ENCODE results near the gene HBB.
"Not testable (repeated sequence)": the region's sequence is repeated elsewhere in the genome, so short reads cannot be mapped to it uniquely, and the experiment has no call there.

HBB gene
- total RNA-seq = 0 to 0.13 (median 0.06) reads per million in 9 experiments

GRCh38 chr11:5226732-5227310 lies at the start of gene HBB:
HBB (minus strand) TSS chr11:5227071; CDS start chr11:5227021, 50 bp downstream.
- no peak for ATAC-seq (replicated peaks)
- Mint-ChIP-seq H3K4me3 (no peak within 1 kb of the TSS), H3K27ac (no peak within 1 kb of the TSS), H3K4me1 (ENCODE audit: low read depth in 2 of 2) (no peaks in the 10 kb centered on the region), H3K27me3 (no peaks in the 10 kb centered on the region), H3K9me3 (no peaks in the 10 kb centered on the region), H3K36me3 (ENCODE audit: insufficient read depth) (no peaks in the 10 kb centered on the region)
- no peak for DNase-seq

GRCh38 chr11:5275369-5276110 lies 48.7 kb upstream of the HBB start:
- Mint-ChIP-seq H3K27ac (no peak overlapping the region), H3K9me3 (no peaks in the 10 kb centered on the region), H3K4me3 (no peak overlapping the region), H3K36me3 (ENCODE audit: insufficient read depth) (no peaks in the 10 kb centered on the region), H3K4me1 (ENCODE audit: low read depth in 2 of 2) (no peaks in the 10 kb centered on the region), H3K27me3 (no peaks in the 10 kb centered on the region)
- no peak for DNase-seq
- no peak for ATAC-seq (replicated peaks)

DNA sequence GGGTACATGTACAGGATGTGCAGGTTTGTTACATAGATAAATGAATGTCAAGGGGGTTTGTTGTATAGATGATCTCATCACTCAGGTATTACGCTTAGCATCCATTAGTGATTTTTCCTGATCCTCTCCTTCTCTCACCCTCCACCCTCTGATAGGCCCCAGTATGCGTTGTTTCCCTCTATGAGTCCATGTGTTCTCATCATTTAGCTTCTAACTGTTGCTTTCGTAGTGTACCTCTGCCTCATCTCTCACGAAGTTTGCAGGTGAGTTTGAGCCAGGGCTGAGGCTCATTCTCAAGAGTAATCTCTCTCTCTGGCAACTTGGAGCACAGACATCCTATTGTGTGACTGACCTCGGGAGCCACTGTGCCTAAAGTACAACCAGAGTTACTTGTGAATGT lies 47.5 kb upstream of the HBB start:
- Mint-ChIP-seq H3K9me3 (no peaks in the 10 kb centered on the region), H3K27ac (no peak overlapping the region), H3K36me3 (ENCODE audit: insufficient read depth) (no peaks in the 10 kb centered on the region), H3K27me3 (peaks cover 0 to 5% of the 10 kb centered on the region in 2 donors), H3K4me3 (no peak overlapping the region), H3K4me1 (ENCODE audit: low read depth in 2 of 2) (no peaks in the 10 kb centered on the region)
- DNase-seq (no peak), ATAC-seq (replicated peaks) (no peak)

DNA sequence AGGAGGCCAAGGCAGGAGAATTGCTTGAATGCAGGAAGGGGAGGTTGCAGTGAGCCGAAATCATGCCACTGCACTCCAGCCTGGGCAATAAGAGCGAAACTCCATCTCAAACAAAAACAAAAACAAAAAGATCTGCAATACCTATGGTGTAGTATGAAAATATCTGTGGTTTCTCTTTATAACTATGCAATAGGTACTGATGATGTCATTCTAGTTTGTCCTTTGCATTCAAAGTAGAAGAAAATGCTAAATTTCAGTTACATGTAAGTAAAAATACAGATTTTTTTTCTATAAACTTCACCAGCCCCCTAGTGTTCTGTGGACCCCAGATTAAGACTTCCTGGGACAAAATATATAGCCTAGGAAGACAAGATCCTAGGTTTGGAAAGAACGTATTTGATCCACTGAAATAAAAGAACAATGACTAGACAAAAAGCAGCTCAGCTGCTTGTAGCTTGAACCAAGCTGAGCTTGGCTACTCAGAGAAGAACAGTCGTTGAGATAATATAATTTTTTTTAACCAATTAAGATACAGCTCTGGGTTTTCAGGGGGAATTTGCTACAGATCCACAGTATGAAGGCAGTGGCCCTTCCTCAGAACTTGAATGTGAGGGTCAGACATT lies 45.6 kb upstream of the HBB start:
- H3K36me3 Mint-ChIP-seq (ENCODE audit: insufficient read depth) = no peaks in the 10 kb centered on the region
- H3K4me1 Mint-ChIP-seq (ENCODE audit: low read depth in 2 of 2) = no peaks in the 10 kb centered on the region
- H3K9me3 Mint-ChIP-seq = no peaks in the 10 kb centered on the region
- DNase-seq (no peak), ATAC-seq (replicated peaks) (no peak)
- H3K27ac Mint-ChIP-seq = no peak overlapping the region
- peaks cover 0 to 5% of the 10 kb centered on the region in 2 donors for H3K27me3 Mint-ChIP-seq
- H3K4me3 Mint-ChIP-seq = no peak overlapping the region

- H3K27me3 Mint-ChIP-seq = peaks cover 0 to 5% of the 10 kb centered on the region in 2 donors
- DNase-seq (no peak), ATAC-seq (replicated peaks) (no peak)
- no peaks in the 10 kb centered on the region for H3K4me1 Mint-ChIP-seq (ENCODE audit: low read depth in 2 of 2)
- H3K36me3 Mint-ChIP-seq (ENCODE audit: insufficient read depth) = no peaks in the 10 kb centered on the region
- no peaks in the 10 kb centered on the region for H3K9me3 Mint-ChIP-seq
- H3K4me3 Mint-ChIP-seq = no peak within 1 kb of the TSS
- no peak within 1 kb of the TSS for H3K27ac Mint-ChIP-seq
Observed at GRCh38 chr11:5269715-5270147, 42.9 kb upstream of the HBB start, which contains the start of gene HBE1. HBE1 (minus strand) TSS chr11:5269945; CDS start chr11:5269890, 55 bp downstream.

DNA sequence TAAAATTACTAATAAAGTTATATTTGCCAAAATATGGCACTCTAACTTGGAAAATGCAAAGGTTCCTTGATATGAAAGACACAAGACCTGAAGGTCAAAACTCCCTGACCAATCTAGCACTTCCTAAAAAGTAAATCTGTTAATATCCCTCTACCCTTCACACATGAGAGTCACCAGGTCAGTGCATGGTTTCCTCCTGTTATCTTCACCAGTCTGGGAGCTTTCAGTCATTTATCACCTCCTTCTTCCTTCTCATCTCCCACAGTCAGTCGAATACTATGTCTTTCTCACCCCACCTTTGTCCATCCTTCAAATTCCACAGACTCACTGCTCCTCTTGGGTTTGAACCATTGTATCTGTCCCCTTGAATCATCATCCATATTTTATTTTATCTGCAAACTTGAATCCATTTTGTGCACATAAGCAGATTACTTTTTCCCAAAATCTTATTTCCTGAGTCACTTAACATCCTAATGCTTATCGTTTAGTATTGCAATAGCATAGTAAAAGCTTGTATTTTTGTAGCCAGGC lies 40.2 kb upstream of the HBB start:
- H3K27ac Mint-ChIP-seq = no peak overlapping the region
- no peak for DNase-seq
- H3K27me3 Mint-ChIP-seq = peaks cover 0 to 5% of the 10 kb centered on the region in 2 donors
- no peak for ATAC-seq (replicated peaks)
- H3K9me3 Mint-ChIP-seq = no peaks in the 10 kb centered on the region
- H3K4me3 Mint-ChIP-seq = no peak overlapping the region
- H3K4me1 Mint-ChIP-seq (ENCODE audit: low read depth in 2 of 2) = no peaks in the 10 kb centered on the region
- no peaks in the 10 kb centered on the region for H3K36me3 Mint-ChIP-seq (ENCODE audit: insufficient read depth)

GRCh38 chr11:5266609-5267008 lies 39.7 kb upstream of the HBB start:
- Mint-ChIP-seq H3K27ac (no peak overlapping the region), H3K4me3 (no peak overlapping the region), H3K36me3 (ENCODE audit: insufficient read depth) (no peaks in the 10 kb centered on the region), H3K27me3 (peaks cover 0 to 5% of the 10 kb centered on the region in 2 donors), H3K9me3 (no peaks in the 10 kb centered on the region), H3K4me1 (ENCODE audit: low read depth in 2 of 2) (no peaks in the 10 kb centered on the region)
- DNase-seq (no peak), ATAC-seq (replicated peaks) (no peak)

- no peak overlapping the region for H3K27ac Mint-ChIP-seq
- DNase-seq (no peak), ATAC-seq (replicated peaks) (no peak)
- H3K36me3 Mint-ChIP-seq (ENCODE audit: insufficient read depth) = no peaks in the 10 kb centered on the region
- H3K4me1 Mint-ChIP-seq (ENCODE audit: low read depth in 2 of 2) = no peaks in the 10 kb centered on the region
- no peak overlapping the region for H3K4me3 Mint-ChIP-seq
- H3K9me3 Mint-ChIP-seq = peaks cover 0 to 3% of the 10 kb centered on the region in 2 donors
- peaks cover 0 to 5% of the 10 kb centered on the region in 2 donors for H3K27me3 Mint-ChIP-seq
Observed at GRCh38 chr11:5265832-5266231, 39.0 kb upstream of the HBB start.

GRCh38 chr11:5258543-5259262 lies 31.8 kb upstream of the HBB start:
- H3K36me3 Mint-ChIP-seq (ENCODE audit: insufficient read depth) = no peaks in the 10 kb centered on the region
- H3K27ac Mint-ChIP-seq = no peak overlapping the region
- no peak overlapping the region for H3K4me3 Mint-ChIP-seq

GRCh38 chr11:5257296-5257695 lies 30.4 kb upstream of the HBB start:
- ATAC-seq (replicated peaks) = no peak
- DNase-seq = no peak
- H3K36me3 Mint-ChIP-seq (ENCODE audit: insufficient read depth) = no peaks in the 10 kb centered on the region
- H3K4me3 Mint-ChIP-seq = no peak overlapping the region
- no peaks in the 10 kb centered on the region for H3K4me1 Mint-ChIP-seq (ENCODE audit: low read depth in 2 of 2)
- H3K27ac Mint-ChIP-seq = no peak overlapping the region
- H3K9me3 Mint-ChIP-seq = peaks cover 0 to 12% of the 10 kb centered on the region in 2 donors
- H3K27me3 Mint-ChIP-seq = peaks cover 9 to 13% of the 10 kb centered on the region in 2 donors

More at GRCh38 chr11:5258543-5259262, 31.8 kb upstream of the HBB start:
- ATAC-seq (replicated peaks) (no peak), DNase-seq (no peak)
- H3K9me3 Mint-ChIP-seq = peaks cover 0 to 12% of the 10 kb centered on the region in 2 donors
- no peaks in the 10 kb centered on the region for H3K4me1 Mint-ChIP-seq (ENCODE audit: low read depth in 2 of 2)
- peaks cover 0 to 6% of the 10 kb centered on the region in 2 donors for H3K27me3 Mint-ChIP-seq

GRCh38 chr11:5254646-5255413 lies 28.0 kb upstream of the HBB start, which contains the start of gene HBG2:
HBG2 (minus strand) TSS chr11:5254781; CDS start chr11:5254728, 53 bp downstream.
- not testable (repeated sequence) for ATAC-seq (replicated peaks); H3K36me3 Mint-ChIP-seq (ENCODE audit: insufficient read depth); H3K4me3 Mint-ChIP-seq; H3K27ac Mint-ChIP-seq; DNase-seq; H3K9me3 Mint-ChIP-seq; H3K4me1 Mint-ChIP-seq (ENCODE audit: low read depth in 2 of 2)
- peaks cover 9 to 17% of the 10 kb centered on the region in 2 donors for H3K27me3 Mint-ChIP-seq

DNA sequence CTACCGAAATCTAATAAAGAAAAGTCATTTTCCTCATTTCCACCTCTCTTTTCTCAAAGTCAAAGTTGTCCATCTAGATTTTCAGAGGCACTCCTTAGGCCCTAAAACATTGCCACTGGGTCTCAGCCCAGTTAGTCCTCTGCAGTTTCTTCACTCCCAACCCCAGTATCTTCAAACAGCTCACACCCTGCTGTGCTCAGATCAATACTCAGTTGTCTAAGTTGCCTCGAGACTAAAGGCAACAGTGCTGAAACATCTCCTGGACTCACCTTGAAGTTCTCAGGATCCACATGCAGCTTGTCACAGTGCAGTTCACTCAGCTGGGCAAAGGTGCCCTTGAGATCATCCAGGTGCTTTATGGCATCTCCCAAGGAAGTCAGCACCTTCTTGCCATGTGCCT lies 27.2 kb upstream of the HBB start:
- not testable (repeated sequence) for H3K4me3 Mint-ChIP-seq; H3K9me3 Mint-ChIP-seq; H3K36me3 Mint-ChIP-seq (ENCODE audit: insufficient read depth); H3K4me1 Mint-ChIP-seq (ENCODE audit: low read depth in 2 of 2); ATAC-seq (replicated peaks); H3K27ac Mint-ChIP-seq; DNase-seq
- H3K27me3 Mint-ChIP-seq = peaks cover 9 to 17% of the 10 kb centered on the region in 2 donors
